Fibroblast of lung (primary cell): ENCODE data around the gene PDE9A. TPM values are rescaled to one million over a fixed set of nuclear protein-coding genes. Genes with fewer than 3 reads are reported as not detected.
A peak's percentile ranks its signal among the peaks of the same experiment; 100 is the strongest.

ENCODE experiments used
- DNase-seq, 2 donors: peaks; one replicate each; pipeline versions ENCODE4 v3.0.0 to v3.0.0-alpha.2; 2010; ENCODE audit warnings: low read depth in 2 of 2
- H2AFZ ChIP-seq: 2 replicates; pipeline ENCODE4 v1.5.1; 2012; ENCODE audit warnings: low read length, control low read depth, inconsistent platforms
- H3K27ac ChIP-seq: 2 replicates; pipeline ENCODE4 v1.5.1; 2011; ENCODE audit warnings: low read length, control low read depth; ENCODE audit not compliant: insufficient read depth
- H3K27me3 ChIP-seq: 2 replicates; pipeline ENCODE4 v1.5.1; 2011; ENCODE audit warnings: mild to moderate bottlenecking, low read length; ENCODE audit not compliant: control insufficient read depth, insufficient read depth
- H3K36me3 ChIP-seq: 2 replicates; pipeline ENCODE4 v1.5.1; 2011; ENCODE audit warnings: low read length; ENCODE audit not compliant: control insufficient read depth, insufficient read depth
- H3K4me1 ChIP-seq: 2 replicates; pipeline ENCODE4 v1.5.1; 2011; ENCODE audit warnings: low read length; ENCODE audit not compliant: control insufficient read depth, insufficient read depth; ENCODE audit errors: extremely low read depth
- H3K4me2 ChIP-seq: 2 replicates; pipeline ENCODE4 v1.5.1; 2011; ENCODE audit warnings: low read length, control low read depth; ENCODE audit not compliant: insufficient read depth; ENCODE audit errors: extremely low read depth
- H3K4me3 ChIP-seq, 4 experiments: fragments of 200-600 bp in 1 of 4; sonication (generic) in 1 of 4; replicated peaks in 1 of 4; 2 replicates each; pipeline ENCODE4 v1.5.1; 2011 to 2016; ENCODE audit warnings: low read length in 4 of 4, low read depth in 3 of 4, mild to moderate bottlenecking in 3 of 4, control low read depth in 2 of 4, inconsistent platforms in 1 of 4, mixed read lengths in 1 of 4; ENCODE audit not compliant: insufficient read depth in 1 of 4; ENCODE audit errors: control extremely low read depth in 1 of 4
- H3K79me2 ChIP-seq: 2 replicates; pipeline ENCODE4 v1.5.1; 2012; ENCODE audit warnings: mild to moderate bottlenecking, low read length, inconsistent platforms; ENCODE audit not compliant: control insufficient read depth, insufficient read depth
- H3K9ac ChIP-seq: 2 replicates; pipeline ENCODE4 v1.5.1; 2011; ENCODE audit warnings: mild to moderate bottlenecking, low read length, control low read depth; ENCODE audit not compliant: insufficient read depth
- H3K9me3 ChIP-seq: 2 replicates; pipeline ENCODE4 v1.5.1; 2012; ENCODE audit warnings: low read depth, low read length; ENCODE audit not compliant: control insufficient read depth, insufficient read depth
- H4K20me1 ChIP-seq: 2 replicates; pipeline ENCODE4 v1.5.1; 2011; ENCODE audit warnings: low read length; ENCODE audit not compliant: control insufficient read depth, insufficient read depth; ENCODE audit errors: extremely low read depth
- EZH2 ChIP-seq: IDR thresholded peaks from 2 replicates; pipeline ENCODE4 v1.5.1; 2012; ENCODE audit warnings: low read length, control low read depth, mild to moderate bottlenecking; ENCODE audit errors: missing control alignments
- polyA plus RNA-seq, 2 donors: library from polyadenylated mRNA; depleted of rRNA in 1 of 2; stranded (reverse) in 1 of 2; unstranded in 1 of 2; fragments of >200 nt; gene quantifications; 2 replicates each; pipeline ENCODE4 v1.2.1, GENCODE V29; 2011 to 2012; ENCODE audit warnings: missing spikeins in 1 of 2
- total RNA-seq: library from RNA; depleted of rRNA; stranded (reverse); fragments of >200 nt; gene quantifications from 2 replicates; pipeline ENCODE4 v1.2.1, GENCODE V29; 2014
- TF ChIP-seq, protein P1 (sequence below), 2 donors: IDR thresholded peaks in 1 of 2; conservative IDR thresholded peaks in 1 of 2; 1 replicate in 1 of 2; 2 replicates in 1 of 2; pipeline ENCODE4 v1.5.1; 2011 to 2012; ENCODE audit warnings: low read length in 2 of 2, control low read depth in 1 of 2, inconsistent platforms in 1 of 2, low read depth in 1 of 2, mild to moderate bottlenecking in 1 of 2

The PDE9A gene
- total and polyA plus RNA-seq, 2 donors (not counting 1 experiment from before 2014, with no cell fraction given): 1.8 to 4.4 TPM

DNA sequence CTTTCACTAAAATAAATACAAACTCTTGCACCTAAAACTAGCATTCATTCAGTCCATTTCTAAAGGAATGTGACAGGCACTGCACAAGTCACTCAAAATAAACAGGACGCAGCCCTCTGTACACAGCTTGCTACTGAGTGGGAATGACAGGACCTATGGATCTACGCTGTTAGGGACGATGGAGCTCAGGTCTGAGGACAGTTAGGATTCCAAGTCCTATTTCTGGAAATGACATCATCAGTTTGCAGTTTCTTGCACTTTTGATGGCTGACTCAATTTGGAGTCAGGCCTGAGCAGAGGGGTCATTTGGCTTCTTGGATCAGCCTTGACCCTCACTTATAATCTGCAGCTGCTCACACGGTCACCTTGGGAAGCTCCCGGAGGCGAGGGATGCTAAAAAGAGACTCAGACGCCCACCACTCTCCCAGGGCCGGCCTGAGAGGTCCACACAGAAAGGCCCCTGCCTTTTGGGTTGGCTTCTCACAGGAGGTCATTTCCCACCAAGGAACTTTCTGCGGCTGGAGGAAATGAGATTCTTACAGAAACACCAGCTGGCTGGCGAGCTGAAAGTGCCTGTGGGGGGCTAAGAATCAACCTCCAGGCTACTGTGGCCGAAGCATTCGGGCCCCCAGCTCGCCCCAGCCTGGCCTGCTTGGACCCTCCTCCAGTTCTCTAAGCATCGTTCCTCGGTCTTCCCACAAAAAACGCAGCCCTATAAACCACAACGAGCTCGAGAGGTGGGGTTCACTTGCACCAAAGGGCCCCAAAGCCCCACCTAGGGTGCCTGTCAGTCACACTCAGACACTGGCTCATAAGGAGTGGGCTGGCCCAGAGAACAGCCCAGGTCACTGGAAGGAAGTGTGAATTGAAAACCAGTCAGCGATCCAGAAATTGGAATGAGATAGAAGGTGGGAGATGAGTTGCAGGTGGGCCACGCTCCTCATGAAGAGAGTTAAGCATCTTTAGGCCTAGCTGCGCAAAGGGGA lies 8.9 kb upstream of the PDE9A start:
- Histone ChIP-seq H3K27ac (peak overlapping the region; percentile 32), H3K27me3 (no peaks in the 10 kb centered on the region), H3K9ac (no peak overlapping the region), H4K20me1 (no peaks in the 10 kb centered on the region), H3K4me1 (peaks cover 9% of the 10 kb centered on the region), H3K36me3 (no peaks in the 10 kb centered on the region), H3K4me2 (peak overlapping the region; percentile 78), H3K4me3 (no peak overlapping the region), H2AFZ (no peak overlapping the region), H3K79me2 (no peaks in the 10 kb centered on the region), H3K9me3 (no peaks in the 10 kb centered on the region)
- peak; percentile 15 to 75 for DNase-seq
- TF ChIP-seq, protein P1, sequence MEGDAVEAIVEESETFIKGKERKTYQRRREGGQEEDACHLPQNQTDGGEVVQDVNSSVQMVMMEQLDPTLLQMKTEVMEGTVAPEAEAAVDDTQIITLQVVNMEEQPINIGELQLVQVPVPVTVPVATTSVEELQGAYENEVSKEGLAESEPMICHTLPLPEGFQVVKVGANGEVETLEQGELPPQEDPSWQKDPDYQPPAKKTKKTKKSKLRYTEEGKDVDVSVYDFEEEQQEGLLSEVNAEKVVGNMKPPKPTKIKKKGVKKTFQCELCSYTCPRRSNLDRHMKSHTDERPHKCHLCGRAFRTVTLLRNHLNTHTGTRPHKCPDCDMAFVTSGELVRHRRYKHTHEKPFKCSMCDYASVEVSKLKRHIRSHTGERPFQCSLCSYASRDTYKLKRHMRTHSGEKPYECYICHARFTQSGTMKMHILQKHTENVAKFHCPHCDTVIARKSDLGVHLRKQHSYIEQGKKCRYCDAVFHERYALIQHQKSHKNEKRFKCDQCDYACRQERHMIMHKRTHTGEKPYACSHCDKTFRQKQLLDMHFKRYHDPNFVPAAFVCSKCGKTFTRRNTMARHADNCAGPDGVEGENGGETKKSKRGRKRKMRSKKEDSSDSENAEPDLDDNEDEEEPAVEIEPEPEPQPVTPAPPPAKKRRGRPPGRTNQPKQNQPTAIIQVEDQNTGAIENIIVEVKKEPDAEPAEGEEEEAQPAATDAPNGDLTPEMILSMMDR (conservative IDR thresholded peaks at IDR 0.05 in 1 of 2, IDR thresholded peaks at IDR 0.05 in 1 of 2; ENCODE audit: low read depth in 1 of 2, low read length in 2 of 2): no peak
- no peak for TF ChIP-seq EZH2

DNA sequence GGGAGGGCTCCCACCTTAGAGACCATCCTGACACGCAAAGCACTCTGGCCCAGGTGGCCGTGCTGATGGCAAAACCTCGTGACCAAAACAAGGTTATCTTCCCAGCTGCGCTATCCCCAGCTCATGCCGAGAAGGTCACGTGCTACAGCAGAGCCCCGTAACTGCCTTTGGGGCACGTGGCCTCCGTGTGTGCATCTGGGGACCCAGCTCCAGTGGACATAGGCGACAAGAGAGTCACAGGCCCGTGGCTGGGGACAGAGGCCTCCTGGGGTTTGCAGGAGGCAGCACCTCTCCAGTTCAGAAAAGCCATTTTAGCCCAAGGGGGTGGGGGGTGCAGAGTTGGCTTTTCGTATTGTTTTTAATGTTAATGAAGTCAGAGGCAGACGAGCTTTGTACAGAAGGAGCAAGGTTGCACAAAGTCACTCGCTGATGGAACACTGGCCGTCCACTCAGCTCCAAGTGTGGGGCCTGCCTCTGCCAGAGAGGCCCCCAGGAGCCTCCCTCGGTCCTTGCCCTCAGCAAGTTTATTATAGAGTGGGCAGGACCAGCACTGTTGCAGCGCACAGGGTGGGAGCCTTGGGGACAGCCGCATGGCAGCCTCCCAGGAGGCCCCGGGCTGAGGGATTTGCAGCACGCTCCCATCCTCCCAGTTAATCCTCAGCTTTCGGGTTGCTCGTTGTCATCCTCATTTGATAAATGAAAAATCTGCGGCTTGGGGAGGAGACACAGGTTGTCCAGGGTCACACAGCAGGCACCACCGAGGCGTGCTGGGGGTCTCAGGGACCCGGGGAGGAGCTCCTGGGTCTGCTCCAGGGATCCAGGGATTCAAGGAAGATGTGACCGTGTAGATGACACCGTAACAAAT lies 8.0 kb upstream of the PDE9A start:
- Histone ChIP-seq H3K9ac (no peak overlapping the region), H3K27me3 (no peaks in the 10 kb centered on the region), H3K4me2 (no peak overlapping the region), H3K4me3 (no peak overlapping the region), H3K27ac (no peak overlapping the region), H3K79me2 (no peaks in the 10 kb centered on the region), H4K20me1 (no peaks in the 10 kb centered on the region), H3K36me3 (no peaks in the 10 kb centered on the region), H3K4me1 (peaks cover 9% of the 10 kb centered on the region), H3K9me3 (no peaks in the 10 kb centered on the region), H2AFZ (no peak overlapping the region)
- TF ChIP-seq, protein P1 (conservative IDR thresholded peaks at IDR 0.05 in 1 of 2, IDR thresholded peaks at IDR 0.05 in 1 of 2; ENCODE audit: low read depth in 1 of 2, low read length in 2 of 2): no peak
- no peak for TF ChIP-seq EZH2
- no peak for DNase-seq
